HG03457 (cell line): ENCODE data around the gene LIG3.
"Not testable (repeated sequence)": the region's sequence is repeated elsewhere in the genome, so short reads cannot be mapped to it uniquely, and the experiment has no call there.

Experiments
- ATAC-seq: cut with Tn5 transposase; IDR thresholded peaks from one replicate; pipeline ENCODE4 v1.9.1; 2021; ENCODE audit warnings: moderate number of reproducible peaks; ENCODE audit not compliant: unreplicated experiment

Gene LIG3

GRCh38 chr17:34998205-34998604 lies 17.9 kb downstream of the LIG3 start:
- no peak for ATAC-seq

- no peak for ATAC-seq
Measured at GRCh38 chr17:34999456-34999855, 19.1 kb downstream of the LIG3 start.

- not testable (repeated sequence) for ATAC-seq
Measured at GRCh38 chr17:35000965-35001364, 20.7 kb downstream of the LIG3 start.

DNA sequence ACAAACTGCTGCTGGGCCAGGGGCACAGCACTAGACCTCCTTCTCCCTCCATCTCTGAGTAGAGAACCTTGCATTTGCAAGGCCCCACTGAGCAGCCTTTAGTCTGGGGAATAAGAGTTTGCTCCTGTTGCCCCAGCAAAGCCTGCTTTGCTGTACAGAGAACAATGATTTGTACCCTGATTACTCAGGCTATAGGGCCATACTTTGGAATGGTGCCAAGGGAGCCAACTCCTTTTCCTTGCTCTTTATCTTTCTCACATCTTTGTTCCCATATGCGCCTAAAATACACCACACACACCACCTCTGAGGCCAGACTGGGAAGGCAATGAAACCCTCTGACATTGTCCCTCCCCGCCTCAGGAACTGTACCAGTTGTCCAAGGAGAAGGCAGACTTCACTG lies 21.2 kb downstream of the LIG3 start:
- ATAC-seq: no peak

GRCh38 chr17:35002876-35003551 lies 22.7 kb downstream of the LIG3 start:
- ATAC-seq: no peak

GRCh38 chr17:35003778-35004177 lies 23.5 kb downstream of the LIG3 start:
- no peak for ATAC-seq

DNA sequence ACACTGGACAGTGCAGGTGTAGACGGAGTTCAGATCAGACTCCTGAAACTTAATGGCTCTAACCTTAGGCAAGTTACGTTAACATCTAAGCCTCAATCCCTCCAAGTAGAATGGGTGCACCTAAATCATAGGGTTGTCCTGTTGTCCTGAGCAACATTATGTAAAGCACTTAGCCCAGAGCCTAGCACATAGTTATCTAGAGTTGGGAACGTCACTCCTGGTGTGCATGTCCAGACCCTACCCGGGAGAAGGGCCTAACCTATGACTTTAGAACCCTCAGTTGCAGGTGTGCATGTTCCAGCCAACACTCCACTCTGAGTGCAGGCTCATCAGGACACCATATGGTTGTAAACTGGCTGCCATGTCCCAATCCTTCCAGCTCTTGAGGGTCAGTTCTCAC lies 26.0 kb downstream of the LIG3 start:
- ATAC-seq: no peak

- no peak for ATAC-seq
Measured at GRCh38 chr17:35006961-35007360, 26.6 kb downstream of the LIG3 start.

DNA sequence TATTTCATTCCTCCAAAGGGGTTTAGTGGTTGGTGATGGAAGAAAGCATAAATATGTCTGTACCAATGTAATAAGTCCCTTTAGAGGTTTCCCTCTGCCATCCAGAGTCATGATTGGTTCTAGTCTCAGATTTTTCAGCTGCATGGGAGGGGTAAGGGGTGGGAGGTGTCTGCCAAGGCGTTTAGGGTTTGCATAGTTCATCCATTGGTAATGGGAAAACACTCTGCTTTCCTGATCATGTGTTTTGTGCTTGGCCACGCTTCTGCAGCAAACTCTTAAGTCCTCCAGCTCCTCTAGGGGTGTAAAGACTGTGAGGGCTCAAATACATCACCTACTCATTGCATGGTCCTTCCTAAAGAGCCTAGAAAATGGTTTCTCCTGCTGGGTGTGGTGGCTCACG lies 29.8 kb downstream of the LIG3 start:
- no peak for ATAC-seq

GRCh38 chr17:35011671-35012216 lies 31.4 kb downstream of the LIG3 start:
- ATAC-seq: no peak

DNA sequence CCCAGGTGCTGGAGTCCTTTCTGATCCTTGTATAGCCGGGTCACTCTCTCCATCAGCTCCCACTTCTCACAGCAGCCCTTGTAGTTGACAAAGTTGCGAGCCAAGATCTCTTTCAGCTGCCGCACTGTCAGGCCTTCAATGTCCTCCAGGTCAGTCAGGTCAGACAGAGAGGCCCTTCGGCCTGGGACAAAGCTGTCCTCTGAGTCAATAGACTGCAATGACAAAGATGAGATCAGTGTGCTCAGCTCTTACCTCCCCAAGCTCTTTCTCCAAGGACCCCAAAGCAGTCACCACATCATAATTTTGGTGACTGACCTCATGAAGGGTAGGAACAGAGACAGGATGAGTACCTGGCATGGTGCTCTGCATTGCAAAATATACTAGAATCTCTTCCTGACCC lies 36.1 kb downstream of the LIG3 start:
- no peak for ATAC-seq

- no peak for ATAC-seq
Measured at GRCh38 chr17:35017021-35017420, 36.7 kb downstream of the LIG3 start.

- no peak for ATAC-seq
Measured at GRCh38 chr17:35018814-35019213, 38.5 kb downstream of the LIG3 start.

DNA sequence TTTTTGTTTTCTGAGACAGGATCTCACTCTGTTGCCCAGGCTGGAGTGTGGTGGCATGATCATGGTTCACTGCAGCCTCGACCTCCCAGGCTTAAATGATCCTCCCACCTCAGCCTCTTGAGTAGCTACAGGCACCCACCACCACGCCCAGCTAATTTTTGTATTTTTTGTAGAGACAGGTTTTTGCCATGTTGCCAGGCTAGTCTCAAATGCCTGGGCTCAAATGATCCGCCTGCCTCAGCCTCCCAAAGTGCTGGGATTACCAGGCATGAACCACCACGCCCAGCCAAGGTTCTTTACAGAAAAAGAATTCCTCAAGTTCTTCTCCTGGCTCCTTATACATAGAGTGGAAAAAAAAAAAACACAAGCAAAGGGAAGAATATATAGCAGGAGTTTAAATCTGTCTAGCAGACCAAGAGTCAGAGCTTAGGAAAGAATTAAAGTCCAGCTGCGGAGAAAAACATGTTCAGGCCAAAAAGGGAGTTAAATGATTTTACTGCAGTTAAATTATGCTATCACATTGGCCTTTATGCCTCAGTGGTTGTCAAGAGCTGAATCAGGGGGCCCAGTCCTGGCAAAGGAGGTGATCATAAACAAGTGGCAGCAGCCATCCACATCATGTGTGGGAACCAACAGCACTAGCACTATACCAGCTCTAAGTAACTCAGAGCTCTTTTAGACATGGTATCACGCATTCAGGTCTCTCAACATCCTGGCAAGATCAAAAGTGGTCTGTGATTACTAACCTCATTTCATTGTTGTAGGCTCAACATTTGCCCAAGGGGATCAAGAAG lies 39.3 kb downstream of the LIG3 start:
- ATAC-seq: no peak

DNA sequence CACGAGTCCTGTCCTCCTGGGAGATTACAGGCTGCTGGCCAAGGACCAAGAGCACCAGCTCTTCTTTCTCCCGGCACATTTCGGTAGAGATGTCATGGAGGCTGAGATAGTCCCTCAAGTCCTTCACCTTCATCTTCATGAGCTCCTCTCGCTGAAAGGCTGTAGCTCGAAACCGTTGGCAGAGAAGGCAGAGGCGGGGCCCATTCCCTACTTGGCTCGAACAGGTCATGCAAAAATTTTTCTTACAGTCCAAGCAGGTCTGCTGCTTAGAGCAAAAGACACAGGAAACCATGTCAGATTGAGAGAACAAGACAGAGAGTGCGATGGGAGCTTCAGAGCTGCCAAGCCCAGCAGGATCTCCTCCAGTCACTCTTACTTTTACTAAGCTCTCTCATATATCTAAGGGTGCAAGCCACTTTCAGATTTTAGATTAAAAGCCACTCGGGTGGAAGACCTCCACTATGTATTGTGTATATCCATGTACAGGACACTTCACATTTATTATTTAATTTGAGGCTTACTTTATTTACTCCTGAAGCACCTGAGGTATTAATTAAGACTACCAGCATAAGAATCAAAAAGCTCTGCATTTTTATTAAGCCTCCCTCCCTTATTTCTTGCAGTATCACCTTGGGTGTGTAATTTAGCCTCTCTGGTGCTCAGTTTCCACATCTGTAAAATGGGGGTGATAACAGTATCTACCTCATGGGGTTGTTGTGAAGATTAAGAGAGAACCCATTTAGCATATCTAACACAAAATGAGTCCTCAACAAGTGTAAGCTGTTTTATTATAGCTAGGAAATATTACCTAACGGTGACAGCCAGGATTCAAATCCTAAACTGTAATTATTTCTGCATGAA lies 41.4 kb downstream of the LIG3 start:
- ATAC-seq: no peak

- ATAC-seq: no peak
Measured at GRCh38 chr17:35022536-35023063, 42.3 kb downstream of the LIG3 start.

- no peak for ATAC-seq
Measured at GRCh38 chr17:35023538-35023937, 43.2 kb downstream of the LIG3 start.

DNA sequence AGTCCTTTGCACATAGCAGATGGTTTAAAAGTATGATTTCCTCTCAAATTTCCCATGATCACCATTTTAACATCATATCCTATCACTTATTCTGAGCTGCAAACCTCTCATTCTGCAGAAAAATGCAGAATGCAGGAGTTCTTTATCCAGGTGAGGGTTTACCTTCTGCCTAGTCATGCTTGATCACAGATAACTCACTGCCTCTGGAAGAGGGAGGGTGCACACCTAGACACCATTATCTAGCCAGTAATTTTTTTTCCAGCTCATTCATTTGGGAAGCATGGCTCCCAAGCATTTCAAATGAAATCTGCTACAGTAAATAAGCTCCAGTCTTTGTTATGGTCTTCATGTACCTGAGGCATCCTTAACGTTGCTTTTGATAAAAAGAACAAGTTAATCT lies 45.2 kb downstream of the LIG3 start:
- ATAC-seq: no peak

- ATAC-seq: not testable (repeated sequence)
Measured at GRCh38 chr17:35028097-35028496, 47.8 kb downstream of the LIG3 start.

- no peak for ATAC-seq
Measured at GRCh38 chr17:35028531-35029262, 48.4 kb downstream of the LIG3 start.
